Measurements from ENCODE around the gene KIAA1614.
"Not testable (repeated sequence)": the region's sequence is repeated elsewhere in the genome, so short reads cannot be mapped to it uniquely, and the experiment has no call there.

The KIAA1614 gene

DNA sequence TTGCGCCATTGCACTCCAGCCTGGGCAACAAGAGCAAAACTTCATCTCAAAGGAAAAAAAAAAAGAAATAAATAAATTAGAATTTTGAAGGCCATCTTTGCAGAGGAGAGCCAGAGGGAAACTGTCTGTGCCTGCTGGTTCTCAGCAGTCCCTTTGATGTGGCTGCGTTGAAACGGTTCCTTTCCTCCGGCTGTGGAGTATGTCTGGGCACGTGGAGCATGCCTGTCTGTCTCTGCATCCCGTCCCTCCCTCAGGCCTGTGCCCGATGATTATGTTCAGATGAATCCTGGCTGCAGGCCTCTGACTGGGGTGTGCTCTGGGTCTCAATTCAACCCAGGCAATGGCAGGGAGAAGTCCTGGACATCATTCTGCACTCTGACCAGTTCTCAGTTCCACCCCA is 33.4 kb downstream of the KIAA1614 start:
- no peak for DNase-seq (ENCODE audit: low spot score)

DNA sequence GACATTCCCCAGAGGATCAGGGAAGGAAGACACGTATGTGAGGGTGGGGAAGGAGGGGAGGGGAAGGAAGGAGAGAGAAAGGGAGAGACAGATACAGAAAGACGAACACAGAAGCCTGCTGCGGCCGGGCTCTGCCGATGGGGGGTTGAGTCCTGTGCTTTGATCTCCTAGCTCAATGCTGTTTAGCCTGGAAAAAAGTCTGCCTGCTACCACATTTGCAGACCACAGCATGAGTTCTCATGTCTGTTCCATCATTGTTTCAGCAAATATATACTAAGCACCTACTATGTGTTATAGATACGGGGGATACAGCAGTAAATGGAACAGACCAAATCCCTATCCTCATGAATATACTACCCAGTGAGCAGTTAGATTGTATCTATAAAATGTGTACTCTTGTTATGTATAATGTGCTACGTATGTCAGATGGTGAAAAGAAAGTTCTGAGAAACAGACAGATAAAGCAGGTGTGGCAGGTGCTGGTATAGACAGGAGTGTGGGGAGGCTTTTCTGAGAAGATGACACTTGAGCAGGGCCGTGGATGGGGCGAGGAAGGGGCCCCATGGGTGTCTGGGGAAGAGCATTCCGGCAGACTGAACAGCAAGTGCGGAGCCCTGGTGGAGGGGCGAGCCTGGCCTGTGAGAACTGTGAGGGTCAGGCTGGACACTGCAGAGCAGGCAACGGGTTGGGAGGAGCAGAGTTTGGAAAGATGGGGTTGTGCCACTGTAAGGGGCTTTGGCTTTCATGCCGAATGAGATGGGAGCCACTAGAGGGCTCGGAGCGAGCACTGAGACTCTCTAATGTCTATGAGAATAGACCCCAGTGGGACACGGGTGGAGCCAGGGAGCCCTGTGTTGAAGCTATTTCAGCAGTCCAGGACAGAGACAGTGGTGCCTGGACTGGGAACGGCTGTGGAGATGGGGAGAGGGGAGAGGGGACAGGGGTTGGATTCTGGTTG is 34.1 kb downstream of the KIAA1614 start:
- no peak for DNase-seq (ENCODE audit: low spot score)

DNA sequence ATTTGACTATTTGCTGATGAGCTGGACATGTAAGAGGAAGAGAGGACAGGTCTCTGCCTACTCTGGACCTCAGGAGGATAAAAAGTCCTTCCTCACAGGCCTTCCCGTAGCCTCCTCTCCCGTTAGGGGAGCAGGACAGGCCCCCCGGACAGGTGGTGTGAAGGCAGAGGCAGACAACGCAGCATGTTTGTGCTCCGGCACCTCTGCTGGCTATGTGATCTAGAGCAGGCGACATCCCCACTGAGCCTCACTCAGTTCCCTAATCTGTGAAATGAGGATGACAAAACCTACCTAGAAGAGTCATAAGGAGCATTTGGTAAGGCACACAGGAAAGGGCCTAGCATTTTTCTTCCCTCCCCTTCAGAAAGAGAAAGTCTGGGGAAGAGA is 34.8 kb downstream of the KIAA1614 start:
- no peak for DNase-seq (ENCODE audit: low spot score)

DNA sequence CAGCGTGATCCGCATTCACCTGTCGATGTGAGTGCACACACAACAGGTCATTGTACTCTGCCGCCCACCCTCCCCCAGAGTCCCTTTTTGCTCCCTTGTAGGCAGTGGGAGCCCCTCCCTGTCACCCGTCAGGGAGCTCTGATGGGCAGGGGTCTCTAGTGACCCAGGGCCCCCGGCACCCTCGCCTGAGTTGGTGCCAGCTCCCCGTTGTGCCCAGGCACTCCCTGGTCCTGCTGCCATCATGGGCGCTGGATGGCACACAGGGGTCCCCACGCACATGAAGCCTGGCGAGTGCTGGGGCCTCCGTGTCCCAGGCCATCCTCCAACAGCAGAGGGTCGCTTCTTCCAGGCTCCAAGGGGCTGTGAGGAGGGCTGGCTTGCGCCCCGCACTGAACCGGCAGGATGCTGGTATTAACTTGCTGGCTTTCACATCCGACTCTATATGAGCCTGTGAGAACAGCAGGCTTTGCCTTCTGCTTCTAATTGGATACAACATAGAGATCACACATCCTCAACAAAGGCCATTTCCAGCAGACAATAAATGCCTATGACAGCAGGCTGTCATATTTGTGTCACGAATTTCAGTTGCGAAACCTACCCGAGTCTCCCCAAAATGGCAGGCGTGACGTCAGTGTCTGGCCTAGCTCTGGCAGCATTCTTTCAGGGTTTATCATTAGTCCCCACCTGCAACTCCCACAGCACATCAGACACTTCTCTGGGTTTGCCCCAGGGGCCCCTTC is 35.4 kb downstream of the KIAA1614 start:
- DNase-seq (ENCODE audit: low spot score), result no peak

DNA sequence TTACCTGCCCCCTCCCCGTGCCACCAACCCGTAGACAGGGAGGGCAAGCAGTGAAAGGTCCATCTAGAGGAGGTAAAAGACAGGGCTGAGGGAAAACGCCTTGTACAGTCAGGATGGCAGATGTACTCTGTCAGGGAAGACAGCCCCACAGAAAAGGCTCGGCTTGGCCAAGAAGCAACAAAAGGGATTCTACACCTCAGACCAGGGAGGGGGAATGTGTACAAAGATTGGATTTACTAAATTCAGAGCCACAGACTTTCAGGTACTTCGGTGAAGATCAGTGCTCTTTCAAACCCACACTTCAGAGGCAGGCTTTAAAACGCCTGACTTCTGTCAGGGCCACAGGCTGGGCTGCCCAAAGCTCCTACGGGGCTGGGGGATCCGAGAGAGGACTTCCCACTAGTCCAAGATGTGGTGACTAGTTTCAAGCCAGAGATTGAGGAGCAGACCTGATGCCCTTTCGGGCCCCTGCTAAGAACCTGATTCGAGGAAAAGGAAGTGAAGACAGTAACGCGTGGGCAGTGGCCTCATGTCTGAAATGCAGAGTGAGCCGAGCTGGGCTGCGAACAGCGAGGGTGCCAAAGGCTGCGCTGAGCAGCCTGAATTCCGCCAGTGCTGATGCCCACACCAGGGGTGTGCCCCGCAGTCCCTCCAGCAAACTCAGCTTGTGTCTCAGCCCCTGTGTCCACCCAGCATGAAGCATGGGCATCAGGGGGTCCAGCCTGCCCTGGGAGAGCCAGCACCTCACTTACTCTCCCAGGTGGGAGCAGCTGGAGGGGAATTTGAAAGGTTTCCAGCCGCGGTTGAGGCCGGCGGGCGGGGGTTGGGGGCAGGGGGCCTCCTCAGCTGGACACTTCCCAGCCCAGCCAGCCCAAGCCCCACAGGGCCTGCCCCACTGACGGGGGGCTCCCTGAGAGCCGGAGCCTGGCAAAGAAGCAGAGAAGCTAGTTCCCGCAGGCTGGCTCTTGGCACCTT is 36.2 kb downstream of the KIAA1614 start:
- DNase-seq (ENCODE audit: low spot score), result no peak

DNA sequence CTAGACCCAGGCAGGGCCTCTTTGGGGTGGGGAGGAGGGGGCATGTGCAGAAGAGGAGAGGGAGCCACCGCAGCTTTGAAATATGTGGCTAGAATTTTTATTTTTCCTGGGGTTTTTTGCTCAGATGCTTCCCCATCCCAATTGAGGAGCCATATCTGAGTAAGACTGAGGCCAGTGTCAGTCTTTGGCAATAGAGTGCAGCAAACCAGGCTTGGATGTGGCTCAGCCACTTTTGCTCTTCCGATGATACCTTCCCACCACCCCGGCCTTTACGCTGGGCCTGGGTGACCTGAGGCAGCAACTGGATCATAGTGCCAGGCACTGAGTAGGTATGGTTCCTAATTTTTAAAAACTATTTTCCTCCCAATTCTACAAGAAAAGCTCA is 36.9 kb downstream of the KIAA1614 start:
- no peak for DNase-seq (ENCODE audit: low spot score)

DNA sequence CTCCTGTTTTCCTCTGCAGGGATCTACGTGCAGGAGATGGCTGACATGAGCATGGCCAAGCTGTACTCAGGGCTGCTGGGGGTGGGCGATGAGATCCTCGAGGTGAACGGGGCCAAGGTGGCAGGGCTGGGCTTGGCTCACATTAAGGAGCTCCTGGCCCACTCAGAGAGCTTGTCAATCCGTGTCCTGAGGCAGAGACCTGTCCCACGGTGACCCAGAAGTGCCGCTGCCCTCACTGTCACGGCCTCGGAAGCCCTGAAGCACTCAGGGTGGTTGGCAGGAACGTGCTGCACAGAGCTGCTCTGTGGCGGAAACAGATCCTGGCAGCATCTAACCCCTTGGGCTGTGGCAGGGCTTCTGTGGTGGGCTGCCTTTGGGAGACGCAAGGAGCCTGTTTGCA is 37.6 kb downstream of the KIAA1614 start:
- DNase-seq (ENCODE audit: low spot score), result no peak

DNA sequence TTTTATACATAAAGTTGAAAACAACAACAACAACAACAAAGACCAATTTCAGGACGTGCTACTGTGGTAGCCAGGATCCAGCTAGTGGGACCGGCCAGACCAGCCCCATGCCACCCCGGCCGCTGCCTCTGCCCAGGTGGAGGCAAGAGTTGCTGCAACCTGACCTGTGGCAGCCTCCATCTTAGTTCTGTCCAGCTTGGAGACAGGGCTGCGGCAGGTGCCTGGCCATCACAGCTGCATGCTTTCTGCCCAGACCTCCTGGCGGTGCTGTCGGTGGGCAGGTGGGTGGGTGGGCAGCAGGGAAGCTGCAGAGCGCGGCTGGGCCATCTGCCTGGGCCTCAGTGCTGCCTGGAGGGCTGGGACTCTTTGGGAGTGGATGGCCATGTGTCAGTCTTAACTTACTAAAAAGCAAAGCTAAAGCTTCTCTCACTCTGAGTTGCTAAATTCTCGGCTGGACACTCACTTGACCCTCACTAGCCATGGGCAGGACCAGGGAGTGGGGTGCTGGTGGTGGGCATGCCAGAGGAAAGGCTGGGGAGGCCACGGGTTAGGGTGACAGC is 38.6 kb downstream of the KIAA1614 start:
- no peak for DNase-seq (ENCODE audit: low spot score)

DNA sequence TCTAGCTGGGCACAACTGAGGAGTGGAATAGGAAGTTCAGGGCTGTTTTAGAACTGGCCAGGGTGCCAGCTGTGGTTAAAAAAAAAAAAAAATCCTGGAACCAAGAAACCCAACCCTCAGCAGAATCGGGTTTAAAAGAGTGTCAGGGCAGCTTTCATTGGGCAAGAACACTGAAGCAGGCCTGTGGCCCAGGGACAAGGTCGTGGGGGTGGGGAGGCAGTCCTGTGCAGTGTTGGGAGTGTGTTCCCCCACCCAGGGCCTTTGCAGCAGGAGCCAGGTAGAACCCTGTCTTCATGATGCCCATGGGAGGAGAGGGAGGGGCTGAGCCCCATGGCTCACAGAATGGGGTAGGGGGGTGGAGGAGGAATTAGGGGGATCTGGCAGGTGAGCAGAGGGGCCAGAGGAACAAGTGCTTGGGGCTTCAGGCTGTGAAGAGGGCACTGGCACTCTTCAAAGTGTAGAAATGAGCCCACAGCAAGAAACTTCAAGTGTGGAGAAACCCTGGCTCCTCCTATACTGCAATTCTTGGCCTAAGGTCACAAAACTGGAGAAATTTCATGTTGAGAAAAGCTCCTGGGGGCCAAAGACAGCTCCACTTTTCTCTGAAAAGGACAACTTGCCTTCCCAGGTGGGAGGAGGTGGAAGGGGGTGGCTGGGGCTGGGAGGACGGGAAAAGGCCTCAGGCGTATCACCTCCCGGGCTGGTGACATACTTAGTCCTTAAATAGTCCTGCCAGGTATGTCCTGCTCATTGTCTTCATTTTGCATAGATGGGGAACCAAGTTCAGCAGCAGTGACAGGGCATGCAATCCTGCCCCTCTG is 39.3 kb downstream of the KIAA1614 start:
- no peak for DNase-seq (ENCODE audit: low spot score)

DNA sequence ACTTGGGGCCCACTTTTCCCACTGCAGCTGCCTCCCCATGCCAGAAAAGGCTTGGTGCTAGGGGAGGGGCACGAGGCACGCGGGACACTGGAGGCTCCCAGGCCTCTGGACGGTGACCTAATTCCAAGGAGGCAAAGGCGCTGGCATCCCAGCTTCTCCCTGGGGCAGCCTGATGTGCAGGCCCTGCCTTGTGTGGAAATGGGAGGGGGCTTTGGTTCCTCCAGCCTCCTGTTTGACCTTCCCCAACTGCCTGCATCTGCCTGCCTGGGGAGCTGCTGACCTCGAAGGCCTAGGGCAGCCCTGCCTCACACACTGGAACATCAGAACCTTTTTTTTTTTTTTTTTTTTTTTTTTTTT is 39.9 kb downstream of the KIAA1614 start:
- DNase-seq (ENCODE audit: low spot score), result no peak

DNA sequence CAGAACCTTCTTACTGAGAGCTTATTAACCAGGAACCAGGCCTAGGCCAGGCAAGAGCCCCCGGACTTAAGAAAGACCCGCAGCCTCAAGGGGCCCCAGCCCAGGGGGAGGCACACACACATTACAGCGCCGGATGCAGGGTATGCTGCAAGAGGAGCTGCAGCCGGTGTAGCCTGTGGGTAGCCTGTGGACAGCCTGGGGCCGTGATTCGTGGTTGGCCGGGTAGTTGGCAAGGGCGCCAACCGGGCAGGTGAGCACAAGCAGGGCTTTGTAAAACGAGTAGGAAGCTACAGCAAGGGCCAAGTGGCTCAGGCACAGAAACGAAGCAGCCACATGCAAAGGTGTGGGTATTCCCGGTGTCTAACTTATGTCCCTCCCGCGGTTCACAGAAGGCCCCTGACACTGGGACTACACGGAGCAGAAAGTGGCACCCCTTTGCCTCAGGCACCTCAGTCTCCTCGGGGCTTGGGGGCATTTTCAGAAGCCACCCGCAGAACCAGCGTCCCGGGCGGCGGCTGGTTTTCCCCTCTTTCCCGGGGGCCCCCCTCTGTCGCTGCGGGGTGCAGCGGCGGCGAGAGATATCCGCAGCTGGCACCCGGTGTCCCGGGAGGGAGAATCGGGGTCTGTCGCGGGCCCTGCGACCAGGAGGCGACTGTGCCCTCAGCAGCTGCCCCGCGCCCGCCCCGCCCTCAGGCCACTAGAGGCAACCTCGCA is 40.8 kb downstream of the KIAA1614 start:
- no peak for DNase-seq (ENCODE audit: low spot score)

DNA sequence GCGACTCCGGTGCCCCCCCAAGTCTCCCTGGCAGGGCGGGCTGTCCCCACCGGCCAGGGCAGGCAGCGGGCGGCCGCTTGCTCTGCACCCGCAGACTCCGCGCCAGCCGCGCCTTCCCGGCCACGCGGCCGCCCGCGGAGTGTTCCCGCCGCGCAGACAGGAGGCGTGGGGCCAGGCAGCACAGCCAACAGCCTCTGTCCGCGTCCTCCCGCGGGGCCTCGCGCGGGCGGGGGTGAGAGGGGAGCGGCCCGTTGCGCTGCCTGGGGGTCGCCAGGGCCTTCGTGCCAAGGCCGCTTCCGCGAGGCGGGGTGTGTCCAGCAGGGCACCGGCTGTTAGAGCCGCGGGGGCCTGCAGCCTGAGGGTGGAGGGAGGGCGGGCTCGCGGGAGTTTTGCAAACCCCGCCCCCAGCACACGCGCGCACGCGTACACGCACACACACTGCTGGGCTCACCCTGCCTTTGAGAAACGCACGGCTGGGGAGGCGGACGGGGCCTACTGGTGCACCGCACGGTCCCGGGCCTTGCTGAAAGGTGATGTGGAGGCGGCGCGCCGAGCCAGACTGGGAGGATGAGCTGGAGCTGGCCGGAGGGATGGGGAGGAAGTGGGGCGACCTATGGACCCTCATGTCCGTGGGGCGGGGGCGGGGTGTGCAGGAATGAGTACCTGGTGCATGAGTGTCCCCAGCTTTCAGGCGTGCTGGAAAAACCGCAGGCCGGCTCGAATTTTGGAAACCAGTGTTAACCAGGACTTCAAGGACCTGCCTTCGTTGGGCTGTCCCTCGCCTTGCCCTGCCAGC is 41.5 kb downstream of the KIAA1614 start:
- DNase-seq (ENCODE audit: low spot score), result peak; percentile 71

DNA sequence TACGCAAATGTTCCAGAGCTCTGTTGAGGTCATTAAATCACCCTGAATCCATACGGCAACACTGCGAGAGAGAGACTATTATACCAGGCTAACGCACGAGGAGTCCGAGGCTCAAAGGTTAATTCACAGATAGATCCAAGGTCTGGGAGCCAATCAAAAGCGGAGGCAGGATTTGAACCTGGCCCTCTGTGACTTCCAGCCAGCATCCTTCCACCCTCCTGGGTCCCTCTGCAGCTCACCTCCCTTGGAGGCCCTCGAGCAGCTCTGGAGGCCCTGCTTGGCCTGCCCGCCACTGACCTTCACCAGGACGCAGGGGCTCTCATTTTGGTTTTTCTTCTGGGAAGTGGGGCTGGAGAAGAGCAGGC is 42.1 kb downstream of the KIAA1614 start:
- no peak for DNase-seq (ENCODE audit: low spot score)

DNA sequence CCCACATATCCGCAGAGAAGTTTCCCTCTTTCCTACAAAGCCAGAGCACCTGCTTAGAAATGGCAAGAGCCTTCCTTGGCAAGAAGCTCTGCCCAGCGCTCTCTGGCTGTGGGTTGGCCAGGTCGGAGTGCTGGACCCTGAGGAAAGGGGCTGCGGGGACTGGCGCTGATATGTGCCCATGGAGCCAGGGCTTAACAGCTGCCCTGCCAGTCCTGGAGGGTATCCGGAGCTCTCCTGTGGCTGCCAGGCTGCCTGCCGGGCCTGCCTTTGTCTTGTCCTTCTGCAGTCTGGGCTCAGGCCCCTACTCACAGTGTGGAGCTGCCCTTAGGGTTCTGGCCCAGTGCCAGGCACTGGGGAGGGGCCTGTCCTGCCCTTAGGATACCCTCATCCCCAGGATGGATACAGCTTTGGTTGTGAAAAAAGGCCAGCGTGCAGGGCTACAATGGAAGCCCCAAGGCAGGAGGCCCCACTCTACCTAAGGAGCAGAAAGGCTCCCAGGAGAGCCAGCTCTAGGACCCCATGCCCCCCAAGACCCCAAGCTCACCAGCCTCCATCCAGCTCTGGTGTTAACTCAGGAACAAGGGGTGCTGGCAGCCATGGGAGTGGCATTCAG is 43.4 kb downstream of the KIAA1614 start:
- DNase-seq (ENCODE audit: low spot score), result no peak

DNA sequence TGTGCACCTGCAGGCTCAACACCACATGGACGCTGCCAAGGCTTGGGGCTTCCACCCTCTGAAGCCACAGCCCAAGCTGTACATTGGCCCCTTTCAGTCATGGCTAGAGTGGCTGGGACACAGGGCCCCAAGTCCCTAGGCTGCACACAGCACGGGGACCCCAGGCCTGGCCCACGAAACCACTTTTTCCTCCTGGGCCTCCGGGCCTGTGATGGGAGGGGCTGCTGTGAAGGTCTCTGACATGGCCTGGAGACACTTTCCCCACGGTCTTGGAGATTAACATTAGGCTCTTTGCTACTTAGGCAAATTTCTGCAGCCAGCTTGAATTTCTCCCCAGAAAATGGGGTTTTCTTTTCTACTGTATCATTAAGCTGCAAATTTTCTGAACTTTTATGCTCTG is 46.9 kb downstream of the KIAA1614 start:
- not testable (repeated sequence) for DNase-seq (ENCODE audit: low spot score)

DNA sequence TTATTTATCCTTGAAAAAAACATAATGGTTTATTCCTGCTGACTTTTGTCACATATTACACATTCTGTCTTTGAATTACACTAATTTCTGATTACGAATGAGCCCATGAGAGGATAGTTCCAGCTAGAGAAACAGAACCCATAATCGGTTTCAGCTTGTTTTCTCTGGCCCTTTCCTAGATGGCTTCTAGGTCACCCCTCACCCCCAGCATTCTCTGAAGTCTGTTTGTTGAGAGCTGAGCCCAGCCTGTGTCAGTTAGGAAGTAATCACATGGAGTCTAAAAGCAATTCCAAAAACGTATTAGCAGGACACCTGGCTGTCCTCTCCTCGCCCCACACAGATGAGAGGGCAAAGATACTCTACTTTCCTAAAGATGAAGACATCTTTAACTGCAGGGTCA is 48.9 kb downstream of the KIAA1614 start:
- DNase-seq (ENCODE audit: low spot score), result no peak

DNA sequence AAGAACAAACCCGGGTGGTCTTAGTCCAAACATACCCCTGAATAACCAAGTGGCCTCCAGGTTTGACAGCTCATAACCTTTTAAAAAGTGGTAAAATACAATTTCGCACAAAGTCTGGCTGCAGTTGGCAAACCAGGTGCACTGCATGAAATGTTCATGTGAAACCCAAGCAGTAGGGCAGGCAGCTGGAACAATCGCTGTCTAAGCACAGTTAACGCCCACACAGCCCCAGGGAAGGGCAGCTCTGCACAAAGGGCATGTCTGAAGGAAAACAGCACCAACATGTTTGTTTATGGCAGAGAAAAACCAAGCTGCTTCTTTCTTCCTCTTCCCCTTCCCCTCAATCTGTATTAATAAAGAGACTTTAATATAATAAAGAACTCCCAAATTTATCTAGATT is 49.5 kb downstream of the KIAA1614 start:
- DNase-seq (ENCODE audit: low spot score), result no peak

DNA sequence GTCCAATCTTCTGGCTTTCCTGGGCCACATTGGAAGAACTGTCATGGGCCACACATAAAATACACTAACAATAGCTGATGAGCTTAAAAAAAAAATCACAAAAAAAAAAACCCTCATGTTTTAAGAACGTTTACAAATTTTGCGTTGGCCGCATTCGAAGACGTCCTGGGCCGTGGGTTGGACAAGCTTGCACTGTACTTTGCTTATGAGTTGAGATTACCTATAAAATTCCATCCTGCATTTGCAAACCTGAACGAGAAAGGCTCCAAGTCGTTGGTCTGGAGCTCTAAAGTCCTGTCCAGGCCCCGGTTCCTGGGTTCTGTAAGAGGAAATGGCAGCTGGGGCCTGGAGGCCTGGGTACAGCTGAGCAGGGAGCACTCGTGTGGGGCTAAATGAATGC is 51.4 kb downstream of the KIAA1614 start:
- DNase-seq (ENCODE audit: low spot score), result no peak

DNA sequence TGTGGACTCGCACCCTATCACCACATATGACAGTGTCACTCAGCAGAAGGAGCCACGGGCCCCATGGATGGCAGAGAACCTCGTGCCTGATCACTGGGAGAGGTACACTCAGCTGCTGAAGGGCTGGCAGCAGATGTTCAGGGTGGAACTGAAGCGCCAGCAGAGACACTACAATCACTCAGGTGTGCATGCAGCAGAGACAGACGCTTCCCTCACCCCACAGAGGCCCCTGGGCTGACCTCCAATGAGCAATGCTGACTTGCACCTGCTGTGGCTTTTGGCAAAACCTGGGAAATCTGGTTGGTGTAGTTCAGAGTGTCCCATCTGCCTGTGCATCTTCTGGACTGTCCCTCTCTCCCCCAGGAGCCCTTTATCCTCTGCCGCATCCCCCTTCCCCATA is 51.9 kb downstream of the KIAA1614 start:
- DNase-seq (ENCODE audit: low spot score), result no peak

Data from putamen (tissue), 1 donor.